GM19324 (cell line): ENCODE results near the gene KCTD7.
"Not testable (repeated sequence)": the region's sequence is repeated elsewhere in the genome, so short reads cannot be mapped to it uniquely, and the experiment has no call there.

Experiments
- ATAC-seq: cut with Tn5 transposase; IDR thresholded peaks from one replicate; pipeline ENCODE4 v1.9.1; 2021; ENCODE audit warnings: mild to moderate bottlenecking, moderate library complexity; ENCODE audit not compliant: unreplicated experiment, low FRiP score

The KCTD7 gene

DNA sequence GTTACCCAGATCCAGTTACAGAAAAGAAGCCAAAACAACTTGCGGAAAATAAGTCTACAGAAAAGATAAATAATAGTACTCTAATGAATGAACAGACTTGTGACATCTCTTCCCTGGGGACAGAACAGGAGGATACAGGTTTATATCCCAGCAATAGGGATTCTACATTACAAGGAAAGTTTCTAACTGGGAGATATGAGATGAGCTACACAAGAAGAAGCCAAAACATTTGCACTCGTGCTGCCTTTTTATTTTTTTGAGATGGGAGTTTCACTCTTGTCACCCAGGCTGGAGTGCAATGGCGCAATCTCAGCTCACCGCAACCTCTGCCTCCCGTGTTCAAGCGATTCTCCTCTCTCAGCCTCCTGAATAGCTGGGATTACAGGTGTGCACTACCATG is 22.3 kb downstream of the KCTD7 start:
- ATAC-seq = not testable (repeated sequence)

DNA sequence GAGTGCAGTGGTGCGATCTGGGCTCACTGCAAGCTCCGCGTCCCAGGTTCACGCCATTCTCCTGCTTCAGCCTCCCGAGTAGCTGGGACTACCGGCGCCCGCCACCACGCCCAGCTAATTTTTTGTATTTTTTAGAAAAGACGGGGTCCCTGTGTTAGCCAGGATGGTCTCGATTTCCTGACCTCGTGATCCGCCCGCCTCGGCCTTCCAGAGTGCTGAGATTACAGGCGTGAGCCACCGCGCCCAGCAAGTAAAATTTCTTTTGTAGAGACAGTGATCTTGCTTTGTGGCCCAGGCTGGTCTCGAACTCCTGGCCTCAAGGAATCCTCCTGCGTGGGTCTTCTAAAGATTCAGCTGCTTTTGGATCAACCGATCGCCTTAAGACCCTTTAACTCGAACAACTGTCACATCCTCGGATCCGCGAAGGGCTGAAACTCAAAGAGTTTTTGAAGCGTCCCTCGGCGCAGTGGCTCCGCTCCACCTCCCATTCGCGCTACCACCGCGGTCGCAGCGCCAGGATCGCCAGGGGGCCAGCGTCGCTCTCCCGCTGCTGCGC is 25.1 kb downstream of the KCTD7 start:
- not testable (repeated sequence) for ATAC-seq

DNA sequence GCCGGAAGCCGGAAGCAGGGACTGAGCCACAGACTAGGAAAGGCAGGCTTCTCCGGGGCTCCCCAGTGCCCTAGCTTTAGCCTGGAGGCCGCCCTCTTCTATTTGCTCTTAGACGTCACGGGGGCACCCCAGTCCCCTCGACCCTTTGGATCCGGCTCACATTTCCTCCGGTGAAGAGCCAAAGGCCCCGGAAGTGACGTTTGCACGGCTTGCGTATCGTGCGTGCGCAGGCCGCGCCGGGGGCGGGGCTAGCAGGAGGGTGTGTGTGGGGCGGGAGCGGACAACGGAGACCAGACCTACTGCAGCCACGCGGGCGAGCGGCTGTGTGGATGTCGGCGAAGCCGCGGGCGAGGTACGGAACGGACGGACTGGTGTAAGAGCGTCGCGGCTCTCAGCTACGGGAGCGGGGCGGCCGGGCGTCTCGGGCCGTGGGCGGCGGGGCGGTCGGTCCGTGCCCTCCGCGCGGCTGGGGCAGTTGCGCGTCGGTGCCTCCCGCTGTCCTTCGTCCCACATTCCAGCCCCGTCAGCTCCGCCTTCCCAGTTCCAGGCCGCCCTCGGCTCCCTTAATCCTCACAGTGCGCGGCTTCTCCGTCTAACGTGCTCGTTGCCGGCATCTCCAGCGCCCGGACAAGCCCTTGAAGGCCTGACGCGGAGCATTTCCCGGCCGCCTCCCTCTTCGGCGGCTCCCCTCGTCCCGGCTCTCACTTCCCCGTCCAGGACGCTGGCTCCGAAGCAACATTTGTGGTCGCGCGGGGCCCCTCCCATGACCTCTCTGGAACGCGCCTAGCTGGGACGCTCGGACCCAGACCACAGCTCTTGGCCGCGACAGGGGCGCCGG is 25.8 kb downstream of the KCTD7 start:
- peak; percentile 97 for ATAC-seq

- ATAC-seq = not testable (repeated sequence)
Measured at GRCh38 chr7:66655113-66655806, 26.6 kb downstream of the KCTD7 start.

DNA sequence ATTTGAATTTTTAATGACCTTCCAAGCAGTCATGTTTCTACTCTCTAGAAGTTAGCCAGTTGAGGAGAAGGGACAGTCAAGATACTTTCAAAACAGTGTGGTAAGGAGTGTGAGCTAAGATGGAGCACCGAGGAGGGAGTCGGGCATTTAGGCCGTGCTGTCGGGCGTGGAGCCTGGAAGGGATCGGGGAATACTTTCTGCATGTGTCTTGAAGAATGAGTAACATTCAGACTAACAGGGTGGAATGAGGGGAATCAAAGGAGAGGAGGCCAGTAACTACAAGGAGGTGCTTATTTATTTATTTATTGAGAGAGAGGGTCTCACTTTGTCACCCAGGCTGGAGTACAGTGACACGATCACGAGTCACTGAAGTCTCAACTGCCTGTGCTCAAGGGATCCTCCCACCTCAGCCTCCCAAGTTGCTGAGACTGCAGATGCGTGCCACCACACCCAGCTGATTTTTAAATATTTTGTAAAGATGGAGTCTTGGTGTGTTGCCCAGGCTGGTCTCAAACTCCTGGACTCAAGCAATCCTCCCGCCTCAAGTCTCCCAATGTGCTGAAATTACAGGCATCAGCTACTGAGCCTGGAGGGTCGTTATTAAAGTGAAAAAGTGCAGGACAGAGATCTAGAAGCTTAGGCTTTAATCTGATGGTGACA is 27.3 kb downstream of the KCTD7 start:
- ATAC-seq = not testable (repeated sequence)

DNA sequence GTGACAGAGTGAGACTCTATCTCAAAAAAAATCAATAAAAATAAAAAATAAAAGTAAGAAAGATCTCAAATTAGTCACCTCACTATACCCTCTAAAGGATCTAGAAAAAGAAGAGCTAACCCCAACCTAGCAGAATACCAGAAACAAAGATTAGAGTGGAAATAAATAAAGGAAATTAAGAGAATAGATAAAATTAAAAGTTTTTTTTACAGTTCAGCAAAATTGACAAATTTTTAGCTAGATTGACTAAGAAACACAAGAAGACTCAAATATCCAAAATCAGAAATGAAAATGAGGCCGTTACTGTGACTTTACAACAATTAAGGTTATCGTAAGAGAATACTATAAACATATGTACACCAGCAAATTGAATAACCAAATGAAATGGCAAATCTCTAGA is 29.1 kb downstream of the KCTD7 start:
- ATAC-seq = no peak

- no peak for ATAC-seq
Measured at GRCh38 chr7:66662646-66663264, 34.1 kb downstream of the KCTD7 start.

GRCh38 chr7:66664590-66665293 is 36.1 kb downstream of the KCTD7 start:
- ATAC-seq = no peak

DNA sequence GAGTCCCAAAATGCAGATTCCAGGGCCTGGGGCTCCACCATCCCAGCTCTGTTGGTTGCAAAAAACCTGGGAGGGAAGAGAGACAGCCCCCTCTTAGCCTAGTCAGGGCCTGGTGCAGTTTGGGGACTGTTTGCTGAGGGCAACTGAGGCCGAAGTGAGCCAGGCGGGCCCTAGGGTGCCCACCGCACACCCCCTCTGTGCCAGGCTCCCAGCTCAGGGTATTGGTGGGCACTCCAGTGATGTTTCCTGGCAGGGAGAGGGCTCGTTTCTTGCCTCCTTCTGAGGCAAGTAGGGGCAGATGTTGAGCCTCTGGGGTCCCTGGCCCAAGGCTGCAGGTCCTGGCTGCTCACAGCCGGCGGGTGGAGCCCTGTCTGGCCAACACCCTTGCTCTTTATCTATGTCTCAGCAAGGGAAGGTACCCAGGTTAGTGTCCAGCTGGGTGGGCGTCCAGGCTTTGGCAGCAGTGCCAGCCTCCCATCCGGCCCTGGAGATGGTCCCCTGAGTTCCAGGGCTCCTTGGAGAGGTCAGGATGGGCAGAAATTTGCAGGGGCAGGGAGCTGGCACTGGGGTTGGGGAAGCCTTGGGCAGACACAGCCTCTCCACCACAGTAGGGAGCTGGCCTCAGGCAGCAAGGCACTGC is 37.8 kb downstream of the KCTD7 start:
- no peak for ATAC-seq

GRCh38 chr7:66667023-66667728 is 38.5 kb downstream of the KCTD7 start:
- ATAC-seq = no peak

GRCh38 chr7:66668112-66668511 is 39.4 kb downstream of the KCTD7 start:
- ATAC-seq = no peak

DNA sequence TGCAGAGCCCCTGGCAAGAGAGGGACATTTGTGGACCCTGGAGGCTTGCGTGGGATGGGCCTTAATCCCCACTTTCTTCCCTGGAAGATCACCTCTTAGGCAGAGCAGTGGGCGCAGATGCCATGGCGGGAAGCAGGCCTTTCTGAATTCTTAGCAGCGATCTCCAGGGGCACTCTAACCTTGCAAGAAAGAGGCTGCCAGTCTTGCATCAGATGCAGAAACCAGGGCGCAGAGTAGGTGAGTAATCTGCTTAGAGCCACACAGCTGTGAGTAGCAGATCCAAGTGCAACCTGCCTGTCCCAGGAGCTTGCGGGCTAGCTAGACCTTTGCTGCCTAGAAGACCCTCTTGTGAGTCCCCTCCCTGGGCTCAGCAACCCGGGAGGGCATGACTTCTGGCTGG is 40.0 kb downstream of the KCTD7 start:
- ATAC-seq = no peak

- no peak for ATAC-seq
Measured at GRCh38 chr7:66669088-66669487, 40.4 kb downstream of the KCTD7 start.

DNA sequence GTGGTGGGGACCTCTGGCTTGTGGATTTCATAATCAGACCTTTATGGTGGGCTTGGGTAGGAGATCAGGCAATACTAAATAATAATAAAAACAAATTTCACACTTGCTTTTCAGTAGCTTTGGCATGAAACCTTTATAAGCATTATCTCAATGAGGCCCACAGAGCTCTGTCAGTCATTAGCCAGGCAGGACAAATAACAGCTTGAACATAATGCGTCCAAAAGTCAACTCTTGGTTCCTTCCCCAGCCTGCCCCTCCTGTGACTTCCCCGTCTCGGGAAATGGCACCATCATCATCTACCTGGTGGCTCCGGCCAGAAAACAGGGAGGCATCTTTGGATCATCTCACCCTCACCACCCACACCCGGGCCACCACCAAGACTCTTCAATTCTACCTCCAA is 40.8 kb downstream of the KCTD7 start:
- ATAC-seq = no peak

GRCh38 chr7:66671034-66671433 is 42.4 kb downstream of the KCTD7 start:
- ATAC-seq = no peak

DNA sequence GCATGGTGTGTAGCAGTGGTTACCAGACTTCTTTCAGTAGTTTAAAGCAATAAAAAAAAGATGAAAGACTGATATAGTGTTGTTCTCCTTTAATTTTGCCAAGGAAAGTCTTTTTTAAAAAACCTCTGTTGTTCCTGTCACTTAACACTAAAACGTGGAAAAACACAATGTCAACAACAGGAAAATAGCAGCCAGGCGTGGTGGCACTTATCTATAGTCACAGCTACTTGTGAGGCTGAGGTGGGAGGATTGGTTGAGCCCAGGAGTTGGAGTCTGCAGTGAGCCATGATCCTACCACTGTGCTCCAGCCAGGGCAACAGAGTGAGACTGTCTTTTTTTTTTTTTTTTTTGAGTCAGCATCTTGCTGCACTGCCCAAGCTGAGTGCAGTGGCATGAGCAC is 42.8 kb downstream of the KCTD7 start:
- ATAC-seq = not testable (repeated sequence)

DNA sequence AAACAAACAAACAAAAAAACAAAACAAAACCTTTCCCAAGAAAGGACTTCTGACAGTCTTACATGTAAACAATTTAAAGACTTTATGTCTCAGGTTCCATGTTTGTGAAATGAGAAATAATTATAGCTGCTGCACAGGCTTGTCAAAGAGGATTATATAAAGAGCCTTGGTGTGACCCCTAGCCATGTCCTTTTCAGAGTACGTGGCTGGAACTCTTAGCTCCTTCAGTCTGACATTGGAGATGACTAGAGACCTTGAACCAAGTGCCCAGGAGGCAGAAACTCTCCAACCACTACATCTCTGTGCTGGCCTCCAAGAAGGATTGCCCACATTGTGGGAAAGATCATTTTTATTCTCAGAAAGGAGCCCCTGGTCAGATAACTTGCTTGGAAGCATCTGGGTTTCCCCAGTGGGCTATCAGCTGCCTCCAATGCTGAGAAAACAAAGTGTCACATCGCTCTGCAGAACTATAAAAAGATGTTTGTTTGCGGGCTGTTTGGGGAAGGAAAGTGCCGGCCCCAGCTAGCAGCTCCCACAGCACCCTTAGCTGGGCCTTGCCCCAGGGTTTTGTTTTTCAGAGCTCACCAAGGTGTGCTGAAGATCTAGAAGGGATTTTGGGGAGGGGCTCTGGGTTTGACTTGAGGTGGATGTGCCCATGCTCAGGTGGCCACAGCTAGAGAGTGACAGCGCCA is 43.9 kb downstream of the KCTD7 start:
- ATAC-seq = not testable (repeated sequence)

- not testable (repeated sequence) for ATAC-seq
Measured at GRCh38 chr7:66673124-66673640, 44.5 kb downstream of the KCTD7 start.
